Neuron (in vitro differentiated cells): ENCODE results near the gene ZNF782.
"Not testable (repeated sequence)": the region's sequence is repeated elsewhere in the genome, so short reads cannot be mapped to it uniquely, and the experiment has no call there.

Source experiments
- H2AFZ ChIP-seq: one replicate; pipeline ENCODE4 v1.6.1; 2013; ENCODE audit warnings: low read depth, mild to moderate bottlenecking, inconsistent platforms, low read length, moderate library complexity
- H3K27me3 ChIP-seq: one replicate; pipeline ENCODE4 v1.6.1; 2013; ENCODE audit warnings: low read length; ENCODE audit not compliant: insufficient read depth
- H3K36me3 ChIP-seq: one replicate; pipeline ENCODE4 v1.6.1; 2013; ENCODE audit warnings: low read length; ENCODE audit not compliant: insufficient read depth
- H3K4me1 ChIP-seq: one replicate; pipeline ENCODE4 v1.6.1; 2013; ENCODE audit warnings: low read length; ENCODE audit not compliant: insufficient read depth
- H3K4me3 ChIP-seq: 2 replicates; pipeline ENCODE4 v1.5.1; 2013; ENCODE audit warnings: mild to moderate bottlenecking, low read length, moderate library complexity
- H3K9me3 ChIP-seq: one replicate; pipeline ENCODE4 v1.6.1; 2013; ENCODE audit warnings: low read length

ZNF782 gene

GRCh38 chr9:96798959-96799358, 55.4 kb downstream of the ZNF782 start:
- not testable (repeated sequence) for H3K4me1 ChIP-seq, H3K27me3 ChIP-seq, H3K4me3 ChIP-seq, H2AFZ ChIP-seq
- peaks cover 31% of the 10 kb centered on the region for H3K9me3 ChIP-seq
- peaks cover 11% of the 10 kb centered on the region for H3K36me3 ChIP-seq

- Histone ChIP-seq H3K4me3 (no peak overlapping the region), H2AFZ (no peak overlapping the region), H3K36me3 (no peaks in the 10 kb centered on the region), H3K27me3 (no peaks in the 10 kb centered on the region), H3K9me3 (peaks cover 13% of the 10 kb centered on the region), H3K4me1 (no peaks in the 10 kb centered on the region)
Measured at GRCh38 chr9:96784021-96784420, 70.3 kb downstream of the ZNF782 start.

- Histone ChIP-seq H2AFZ (no peak overlapping the region), H3K9me3 (peaks cover 8% of the 10 kb centered on the region), H3K4me1 (peaks cover under 1% of the 10 kb centered on the region), H3K36me3 (no peaks in the 10 kb centered on the region), H3K27me3 (no peaks in the 10 kb centered on the region), H3K4me3 (no peak overlapping the region)
Measured at GRCh38 chr9:96782235-96782634, 72.1 kb downstream of the ZNF782 start.

DNA sequence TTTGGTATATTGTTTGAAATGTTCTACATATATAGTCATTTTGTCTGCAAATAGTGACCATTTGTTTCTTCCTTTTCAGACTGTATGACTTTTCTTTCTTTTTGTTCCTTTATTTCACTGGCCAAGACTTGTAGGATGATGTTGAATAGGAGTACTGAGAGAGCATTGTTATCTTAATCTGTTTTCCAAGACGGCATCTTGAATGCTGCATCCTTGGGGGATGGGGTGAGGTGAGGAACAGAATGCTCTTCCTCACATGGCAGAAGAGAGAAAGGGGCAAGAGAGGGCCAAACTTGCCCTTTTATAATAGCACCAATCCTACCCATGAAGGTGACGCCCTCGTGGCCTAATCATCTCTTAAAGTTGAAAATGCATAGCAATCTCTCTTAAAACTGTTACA, 72.8 kb downstream of the ZNF782 start:
- H3K4me1 ChIP-seq: peaks cover 3% of the 10 kb centered on the region
- H3K27me3 ChIP-seq: no peaks in the 10 kb centered on the region
- H3K36me3 ChIP-seq: no peaks in the 10 kb centered on the region
- H3K4me3 ChIP-seq: no peak overlapping the region
- peaks cover 8% of the 10 kb centered on the region for H3K9me3 ChIP-seq
- H2AFZ ChIP-seq: no peak overlapping the region

DNA sequence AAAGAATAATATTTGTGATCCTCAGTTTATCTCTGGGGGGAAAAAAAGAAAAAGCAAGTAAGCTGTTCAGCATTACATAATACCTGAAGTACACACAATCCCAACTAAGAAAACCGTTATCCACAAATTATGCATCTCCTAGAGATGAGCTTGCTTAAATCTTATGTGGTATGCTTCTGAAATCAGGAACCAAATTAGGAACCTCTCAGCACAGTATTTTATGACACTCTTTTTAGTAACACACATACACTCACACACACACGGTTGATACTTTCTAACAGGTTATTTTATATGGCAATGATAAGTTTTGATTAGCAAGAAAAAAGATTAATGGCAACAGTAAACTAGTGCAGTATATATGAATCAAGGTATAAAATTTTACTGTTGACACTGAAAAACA, 75.2 kb downstream of the ZNF782 start:
- H3K9me3 ChIP-seq: peaks cover 24% of the 10 kb centered on the region
- peak overlapping the region; percentile 98 for H2AFZ ChIP-seq
- peaks cover 23% of the 10 kb centered on the region for H3K36me3 ChIP-seq
- H3K27me3 ChIP-seq: no peaks in the 10 kb centered on the region
- H3K4me3 ChIP-seq: peak overlapping the region; percentile 38
- peaks cover 3% of the 10 kb centered on the region for H3K4me1 ChIP-seq

DNA sequence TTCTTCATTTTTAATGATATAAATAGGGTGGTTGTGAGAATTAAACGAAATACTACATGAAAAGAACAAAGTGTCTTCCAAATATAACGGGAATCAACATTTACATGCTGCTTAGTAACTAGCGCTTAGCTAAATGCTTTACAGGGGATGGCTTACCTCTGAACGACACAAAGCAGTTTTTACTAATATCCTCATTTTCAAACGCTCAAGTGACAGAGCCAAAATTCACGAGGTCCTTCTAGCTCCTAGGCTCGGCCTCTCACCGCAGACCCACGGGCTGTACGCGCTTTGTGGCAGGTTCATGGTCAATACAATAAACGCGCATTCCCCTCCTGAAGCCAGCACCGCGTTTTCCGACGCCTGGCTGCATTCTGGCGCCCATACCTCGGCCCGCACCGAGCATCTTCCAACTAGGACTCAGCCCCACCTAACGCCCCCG, 76.9 kb downstream of the ZNF782 start:
- Histone ChIP-seq H3K27me3 (no peaks in the 10 kb centered on the region), H3K9me3 (peaks cover 33% of the 10 kb centered on the region), H2AFZ (peak overlapping the region; percentile 98), H3K36me3 (peaks cover 37% of the 10 kb centered on the region), H3K4me3 (peak overlapping the region; percentile 94), H3K4me1 (peaks cover 3% of the 10 kb centered on the region)

DNA sequence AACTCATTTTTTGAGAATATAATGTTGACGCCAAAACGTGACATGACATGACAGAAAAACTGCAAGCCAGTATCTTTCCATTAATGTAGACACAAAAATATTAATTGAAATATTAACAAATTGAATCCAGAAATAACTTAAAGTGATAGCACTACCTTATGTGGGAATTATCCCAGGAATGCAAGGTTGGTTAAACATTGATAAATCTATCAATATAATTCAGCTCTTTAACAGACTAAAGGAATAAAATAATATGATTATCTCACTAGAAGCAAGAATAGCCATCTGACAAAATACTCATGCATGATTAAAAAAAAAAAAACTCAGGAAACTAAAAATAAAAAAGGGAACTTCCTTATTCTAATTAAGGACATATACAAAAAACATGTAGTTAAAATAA, 83.2 kb downstream of the ZNF782 start:
- Histone ChIP-seq H3K4me3 (no peak overlapping the region), H2AFZ (no peak overlapping the region), H3K4me1 (no peaks in the 10 kb centered on the region), H3K9me3 (peaks cover 57% of the 10 kb centered on the region), H3K36me3 (peaks cover 79% of the 10 kb centered on the region), H3K27me3 (no peaks in the 10 kb centered on the region)

DNA sequence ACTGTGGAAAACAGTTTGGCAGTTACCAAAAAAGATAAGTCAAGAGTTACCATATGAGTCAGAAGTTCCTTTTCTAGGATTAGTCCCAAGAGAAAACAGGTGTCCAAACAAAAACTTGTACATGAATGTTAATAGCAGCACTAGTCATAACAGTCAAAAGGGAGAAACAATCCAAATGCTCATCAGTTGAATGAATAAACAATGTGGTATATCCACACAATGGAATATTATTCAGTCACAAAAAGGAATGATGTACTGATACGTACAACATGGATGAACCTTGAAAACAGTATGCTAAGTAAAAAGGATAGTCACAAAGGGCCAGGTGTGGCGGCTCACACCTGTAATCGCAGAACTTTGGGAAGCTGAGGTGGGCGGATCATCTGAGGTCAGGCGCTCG, 84.3 kb downstream of the ZNF782 start:
- Histone ChIP-seq H3K4me1 (no peaks in the 10 kb centered on the region), H3K4me3 (no peak overlapping the region), H3K36me3 (peaks cover 76% of the 10 kb centered on the region), H3K27me3 (no peaks in the 10 kb centered on the region), H2AFZ (no peak overlapping the region), H3K9me3 (peaks cover 60% of the 10 kb centered on the region)
